CD4-positive, alpha-beta T cell treated with Interleukin-15 for 1 hour (primary cell): Measurements from ENCODE around the gene ST6GALNAC3.
A peak's percentile ranks its signal among the peaks of the same experiment; 100 is the strongest.
"Not testable (repeated sequence)": the region's sequence is repeated elsewhere in the genome, so short reads cannot be mapped to it uniquely, and the experiment has no call there.

ENCODE experiments used
- DNase-seq: peaks from one replicate; pipeline ENCODE4 v3.0.0-alpha.2; 2020

ST6GALNAC3 gene

DNA sequence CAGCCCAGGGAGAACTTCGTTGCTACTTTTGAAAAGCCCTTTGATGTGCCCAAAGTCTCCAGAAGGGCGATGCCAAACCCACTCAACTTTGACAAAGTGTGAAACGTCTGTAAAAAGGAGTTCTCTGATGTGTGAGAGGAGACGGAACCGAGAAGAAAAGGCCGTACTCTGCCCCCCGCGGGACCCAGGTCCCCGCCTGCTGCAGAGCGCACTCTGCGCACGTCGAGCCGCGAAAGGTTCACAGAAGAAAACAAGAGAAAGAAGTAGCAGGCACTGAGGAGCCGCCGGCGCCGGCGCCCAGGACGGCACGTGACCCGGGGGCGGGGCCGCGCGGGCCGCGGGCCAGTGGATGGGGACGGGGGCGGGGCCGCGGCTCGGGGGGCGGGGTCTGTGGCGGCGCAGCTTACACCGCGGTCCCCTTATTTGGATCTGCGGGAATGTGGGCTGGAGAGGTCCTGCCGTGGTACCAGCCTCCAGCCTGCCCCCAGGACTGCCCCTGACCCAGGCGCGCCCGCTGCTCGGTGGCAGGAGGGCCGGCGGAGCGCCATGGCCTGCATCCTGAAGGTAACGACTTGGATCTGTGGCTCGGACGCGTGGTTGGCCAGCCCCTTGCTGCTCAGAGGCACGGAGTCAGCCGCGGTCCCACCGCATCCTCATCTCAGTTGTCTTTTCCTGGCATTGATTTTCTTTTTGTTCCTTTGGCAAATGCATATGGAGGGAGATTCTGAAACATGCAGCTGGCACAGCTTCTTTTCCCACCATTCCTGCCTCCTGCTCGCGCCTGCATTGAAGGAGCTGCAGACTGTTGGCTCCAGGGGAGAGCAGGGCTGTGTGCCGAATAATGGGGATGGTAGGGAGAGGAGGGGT, at the start of gene ST6GALNAC3:
ST6GALNAC3 (plus strand) TSS at position 426 of the 867 bp plus-strand sequence.
- peak; percentile 83 for DNase-seq

DNA sequence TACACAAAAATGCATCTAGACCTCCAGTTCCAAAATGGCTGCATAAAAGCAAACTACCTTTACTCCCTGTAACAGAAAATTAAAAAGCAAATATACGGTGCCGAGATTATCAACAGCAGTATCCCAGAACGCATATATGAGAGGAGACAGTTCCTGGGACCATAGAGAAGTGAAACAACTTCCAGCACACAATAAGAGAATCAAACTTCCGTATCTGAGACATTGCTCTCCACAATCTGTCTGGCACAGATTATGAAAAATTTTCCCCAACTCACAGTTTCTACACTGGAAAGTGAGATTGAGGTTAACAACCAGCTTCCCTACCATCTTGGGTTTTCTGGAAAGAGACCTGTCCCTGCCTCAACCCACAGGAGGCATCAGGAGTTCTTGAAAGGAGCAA, 47.2 kb upstream of the ST6GALNAC3 start:
- DNase-seq: no peak

DNA sequence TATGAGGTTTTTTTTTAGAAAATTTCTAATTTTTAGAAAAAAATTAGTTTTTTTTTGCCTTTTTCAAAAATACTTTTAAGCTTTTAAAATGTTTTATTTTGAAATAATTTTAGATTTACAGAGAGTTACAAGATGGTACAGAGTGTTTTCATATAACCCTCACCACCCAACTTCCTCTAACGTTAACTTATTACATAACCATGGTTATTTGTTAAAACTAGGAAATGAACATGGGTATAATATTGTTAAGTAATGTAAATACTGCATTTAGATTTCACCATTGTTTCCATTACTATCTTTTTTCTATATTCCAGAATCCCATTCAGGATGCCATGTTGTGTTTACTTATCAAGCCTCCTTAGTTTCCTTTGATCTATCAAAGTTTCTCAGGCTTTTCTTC, 45.2 kb upstream of the ST6GALNAC3 start:
- no peak for DNase-seq

DNA sequence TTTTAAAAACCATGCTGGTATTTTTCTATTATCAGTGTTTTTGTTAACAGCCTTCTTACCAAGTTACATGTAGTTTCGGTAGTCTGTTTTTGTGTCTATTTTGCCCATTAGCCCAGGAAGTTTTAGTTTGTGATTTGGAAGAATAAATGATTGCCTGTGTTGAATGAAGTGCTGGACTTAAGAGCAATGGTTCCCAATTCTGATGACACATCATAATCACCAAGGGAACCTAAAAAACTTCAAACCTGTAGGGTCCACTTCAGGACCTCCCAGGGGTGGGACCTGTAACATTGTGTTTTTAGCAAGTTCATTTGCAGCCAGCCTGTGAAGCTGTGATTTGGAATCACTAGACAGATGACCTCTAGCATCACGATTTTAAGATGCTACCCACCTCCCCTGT, 43.0 kb upstream of the ST6GALNAC3 start:
- DNase-seq: no peak

DNA sequence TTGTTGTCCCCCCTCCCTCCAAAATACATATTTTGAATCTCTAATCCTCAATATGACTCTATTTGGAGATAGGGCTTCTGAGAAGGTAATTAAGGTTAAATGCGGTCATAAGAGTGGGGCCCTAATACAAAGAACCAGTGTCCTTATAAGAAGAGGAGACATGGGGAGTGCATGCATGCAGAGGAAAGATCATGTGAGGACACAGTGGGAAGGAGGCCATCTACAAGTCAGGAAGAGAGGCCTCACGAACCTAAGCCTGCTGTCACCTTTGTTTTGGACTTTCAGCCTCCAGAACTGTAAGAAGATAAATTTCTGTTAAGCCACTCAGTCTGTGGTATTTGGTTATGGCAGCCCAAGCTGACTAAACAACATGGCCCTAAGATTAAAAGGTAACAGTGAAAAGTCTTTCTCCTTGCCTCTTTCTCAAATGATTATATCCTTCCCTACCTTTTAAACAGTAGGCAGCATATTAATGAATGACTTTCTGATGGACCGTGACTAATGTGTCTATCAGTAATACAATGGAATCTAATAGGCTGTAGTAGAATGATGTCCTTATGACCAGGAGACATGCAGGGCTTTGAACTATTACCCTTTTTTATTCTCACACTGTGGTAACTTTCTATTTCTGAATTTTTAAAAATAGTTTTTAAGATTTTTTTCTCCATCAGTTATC, 40.6 kb upstream of the ST6GALNAC3 start:
- no peak for DNase-seq

DNA sequence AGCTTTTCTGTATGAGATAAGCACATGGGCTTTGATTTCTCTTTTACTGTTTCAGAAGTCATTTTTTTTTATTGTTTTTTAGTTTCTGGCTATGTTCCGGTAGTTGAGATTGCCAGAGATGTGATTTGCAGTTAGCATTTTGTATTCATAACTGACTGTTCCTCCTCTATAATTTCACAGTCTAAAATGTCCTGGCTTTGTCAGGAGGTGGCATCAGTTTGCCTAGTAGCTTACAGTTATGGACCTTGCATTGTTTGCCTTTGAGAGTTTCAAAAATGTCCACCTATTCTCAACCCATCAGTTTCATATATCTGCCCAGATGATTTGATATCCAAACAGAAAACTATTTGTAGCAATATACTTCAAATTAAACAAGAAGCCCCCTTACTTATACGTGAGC, 39.5 kb upstream of the ST6GALNAC3 start:
- no peak for DNase-seq

DNA sequence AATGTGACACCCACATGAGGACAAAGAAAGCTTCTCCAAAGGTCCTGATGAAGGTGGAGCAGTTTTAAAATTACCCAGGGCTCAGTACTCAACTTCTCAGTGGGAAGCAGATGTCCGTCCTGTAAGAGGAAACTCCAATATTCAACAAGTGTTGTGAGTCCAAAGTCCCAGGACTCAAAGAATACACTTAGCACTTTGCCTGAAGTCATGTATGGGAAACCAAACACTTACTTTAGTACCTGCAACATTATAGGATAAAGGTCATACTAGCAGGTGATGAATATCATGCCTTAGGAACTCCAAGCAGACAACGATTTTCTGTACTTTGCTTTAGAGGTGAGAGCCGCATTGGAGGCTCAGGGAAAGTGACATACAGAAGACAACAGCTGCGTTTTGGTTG, 37.2 kb upstream of the ST6GALNAC3 start:
- no peak for DNase-seq

DNA sequence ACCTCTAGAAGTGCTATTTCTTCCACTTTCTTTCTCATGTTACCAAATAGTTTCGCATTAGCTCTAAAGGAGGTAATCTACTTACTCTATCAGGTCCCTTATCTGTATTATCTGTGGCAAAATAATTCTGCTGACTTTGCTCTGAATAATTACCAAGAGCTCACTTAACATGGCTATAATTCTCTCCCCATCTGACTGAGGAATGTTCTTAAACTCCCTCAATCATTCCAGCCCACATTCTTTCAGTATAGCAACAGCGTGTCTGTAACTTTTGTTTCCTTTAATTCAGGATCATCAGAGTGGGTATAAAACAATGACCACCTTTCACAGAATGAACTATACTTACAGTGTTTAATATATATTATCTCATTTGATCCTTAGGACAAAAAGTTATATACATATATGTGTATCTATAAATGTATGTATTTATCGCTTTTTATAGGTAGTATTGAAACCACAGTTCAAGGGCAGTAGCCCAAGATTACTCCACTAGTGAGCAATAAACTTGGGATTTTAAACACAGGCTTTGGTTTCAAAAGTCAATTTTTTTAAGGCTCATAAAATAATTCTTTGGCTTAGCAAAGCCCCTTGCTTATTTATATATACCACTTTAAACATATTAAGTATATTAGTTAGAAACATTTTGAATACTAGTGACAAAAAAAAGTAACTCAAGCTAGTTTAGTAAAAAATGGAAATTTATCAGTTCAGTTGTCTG, 36.1 kb upstream of the ST6GALNAC3 start:
- DNase-seq: no peak

DNA sequence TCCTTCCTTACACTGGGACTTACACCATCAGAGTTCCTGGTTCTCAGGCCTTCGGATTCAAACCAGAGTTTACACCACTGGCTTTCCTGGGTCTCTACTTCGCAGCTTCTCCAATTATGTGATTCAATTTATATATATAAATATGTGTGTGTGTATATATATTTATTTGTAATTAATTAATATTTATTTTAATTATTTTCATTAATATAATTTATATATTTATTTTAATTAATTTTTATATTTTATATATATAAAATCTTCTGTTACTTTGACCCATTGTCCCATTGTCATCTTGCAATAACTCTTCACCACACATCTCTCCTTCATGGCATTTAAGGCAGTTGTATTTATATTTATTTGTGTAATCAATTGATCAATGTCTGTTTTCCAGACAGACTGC, 28.4 kb upstream of the ST6GALNAC3 start:
- DNase-seq: no peak

DNA sequence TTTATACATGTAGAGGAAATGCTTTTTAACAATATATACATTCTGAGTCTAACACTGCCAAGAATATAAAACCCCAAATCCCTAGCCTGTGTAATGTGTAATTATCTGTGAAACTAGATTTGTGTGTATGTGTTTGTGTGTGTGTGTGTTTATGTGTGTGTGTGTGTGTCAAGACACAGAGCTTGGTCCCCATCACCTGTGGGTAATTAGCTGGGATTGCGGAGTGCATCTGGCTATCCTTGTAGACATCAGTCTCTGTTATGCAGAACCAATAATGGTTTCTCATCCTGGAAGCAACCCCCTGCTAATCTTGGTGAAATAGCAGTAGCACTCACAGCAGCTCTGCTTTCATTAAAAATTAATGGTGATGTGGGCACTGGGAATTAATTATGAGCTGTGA, 26.3 kb upstream of the ST6GALNAC3 start:
- no peak for DNase-seq

DNA sequence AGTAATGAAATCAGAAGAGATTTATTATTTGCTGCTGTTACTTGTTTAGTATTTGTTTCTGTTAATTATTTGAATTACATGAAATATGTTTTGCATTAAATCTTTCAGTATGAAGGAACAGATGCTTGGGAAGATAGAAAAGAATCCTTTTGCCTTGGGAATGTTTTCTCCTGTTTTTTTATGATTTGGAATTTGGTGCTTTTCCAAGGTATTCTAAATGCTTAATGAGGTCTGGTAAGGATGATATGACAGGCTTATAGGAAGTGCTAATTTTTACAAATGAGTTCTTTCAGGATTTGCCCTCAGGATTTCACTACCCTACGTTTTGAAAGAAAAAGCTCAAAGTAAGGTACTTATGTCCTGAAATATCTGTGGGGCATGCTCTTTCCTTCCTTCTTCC, 25.6 kb upstream of the ST6GALNAC3 start:
- DNase-seq: no peak

DNA sequence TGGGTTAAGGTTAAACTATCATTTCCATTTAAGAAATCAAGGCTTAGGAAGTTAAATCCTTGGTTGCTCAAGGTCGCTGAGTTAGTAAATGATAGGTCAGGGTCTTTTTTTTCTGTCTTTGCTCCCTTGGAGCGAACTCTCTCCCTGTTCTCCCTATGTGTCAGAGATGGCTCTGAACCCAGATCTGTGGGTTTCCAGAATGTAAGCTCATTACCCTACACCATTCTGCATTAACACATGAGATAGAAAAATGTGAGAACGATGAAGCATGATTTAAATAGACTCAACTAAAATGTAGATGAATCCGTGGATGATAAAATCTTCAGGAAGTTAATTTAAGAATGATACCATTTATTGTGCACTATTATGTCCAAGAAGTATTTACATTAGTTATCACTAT, 25.0 kb upstream of the ST6GALNAC3 start:
- no peak for DNase-seq

DNA sequence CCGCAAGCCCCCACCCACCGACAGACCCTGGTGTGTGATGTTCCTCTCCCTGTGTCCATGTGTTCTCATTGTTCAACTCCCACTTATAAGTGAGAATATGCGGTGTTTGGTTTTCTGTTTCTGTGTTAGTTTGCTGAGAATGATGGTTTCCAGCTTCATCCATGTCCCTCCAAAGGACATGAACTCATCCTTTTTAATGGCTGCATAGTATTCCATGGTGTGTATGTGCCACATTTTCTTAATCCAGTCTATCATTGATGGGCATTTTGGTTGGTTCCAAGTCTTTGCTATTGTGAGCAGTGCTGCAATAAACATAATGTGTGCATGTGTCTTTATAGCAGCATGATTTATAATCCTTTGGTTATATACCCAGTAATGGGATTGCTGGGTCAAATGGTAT, 24.5 kb upstream of the ST6GALNAC3 start:
- DNase-seq: not testable (repeated sequence)

DNA sequence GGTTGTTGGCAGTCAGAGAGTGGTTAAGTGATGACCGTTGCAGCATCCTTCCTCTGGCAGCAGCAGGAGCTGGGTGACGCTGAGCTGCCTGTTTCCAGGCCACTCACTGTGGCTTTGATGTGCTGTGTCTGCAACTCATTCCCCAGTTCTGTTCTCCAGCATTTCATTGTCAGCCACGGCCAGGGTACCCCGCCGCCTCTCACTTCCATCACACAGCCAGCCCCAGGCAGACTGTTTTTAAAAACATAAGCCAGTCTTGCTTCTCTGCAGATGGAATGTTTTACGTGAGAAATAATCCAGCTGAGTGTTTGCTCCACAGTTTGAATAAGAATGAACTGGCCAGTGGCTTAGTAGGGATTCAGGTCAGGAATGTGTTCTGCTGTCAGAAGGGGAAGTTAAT, 21.5 kb upstream of the ST6GALNAC3 start:
- no peak for DNase-seq

DNA sequence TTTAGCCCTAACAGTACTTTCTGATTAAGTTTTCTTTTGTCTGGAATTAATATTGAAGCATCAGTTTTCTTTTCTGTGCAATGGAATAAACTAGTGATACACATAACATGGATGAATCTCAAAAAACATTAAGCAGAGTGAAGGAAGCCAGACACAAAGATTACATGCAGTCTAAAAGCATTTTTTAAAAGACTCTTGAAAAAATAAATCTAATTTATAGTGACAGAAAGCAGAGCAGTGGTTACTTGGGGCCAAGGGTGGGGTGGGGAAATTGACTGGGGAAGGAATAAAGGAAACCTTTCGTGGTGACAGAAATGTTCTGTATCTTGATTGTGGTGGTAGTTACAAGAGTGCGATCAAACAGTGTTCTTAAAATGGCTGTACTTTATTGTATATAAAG, 20.2 kb upstream of the ST6GALNAC3 start:
- DNase-seq: no peak

DNA sequence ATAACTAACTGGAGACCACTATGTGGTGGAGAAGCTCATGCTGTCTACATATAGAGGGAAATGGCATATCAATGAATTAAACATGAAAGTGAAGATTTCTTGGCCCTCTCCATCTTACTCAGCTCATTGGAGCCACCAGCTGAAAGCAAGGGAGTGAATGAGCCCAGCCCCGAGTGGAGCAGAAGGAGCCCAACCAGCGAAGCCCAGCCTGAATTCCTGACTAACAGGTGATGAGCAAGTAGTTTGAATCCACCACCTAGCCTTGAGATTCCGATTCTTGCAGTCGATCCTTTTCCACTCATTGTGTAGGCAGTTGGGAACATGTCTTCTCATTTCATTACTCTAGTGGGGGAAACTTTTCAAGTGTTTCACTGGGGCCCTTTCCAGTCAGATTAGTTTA, 18.6 kb upstream of the ST6GALNAC3 start:
- DNase-seq: no peak

DNA sequence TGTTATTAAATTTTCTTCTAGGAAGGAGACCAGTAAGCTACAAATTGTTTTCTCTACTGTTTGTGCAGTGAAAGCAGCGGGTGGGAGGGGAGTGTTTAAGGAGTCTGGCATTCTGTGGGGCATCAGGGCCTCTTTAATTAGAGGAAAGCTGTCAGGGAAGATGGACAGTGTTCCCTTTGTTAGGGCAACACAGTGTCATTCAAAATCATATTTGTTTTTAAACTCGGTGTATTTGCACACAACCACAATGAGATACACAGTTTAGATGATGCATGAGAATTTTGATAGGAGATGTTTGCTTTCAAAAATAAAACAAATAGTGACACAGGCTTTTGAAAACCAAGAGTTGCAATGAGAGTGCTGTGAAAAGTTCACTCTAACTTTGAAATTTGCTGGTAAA, 15.1 kb upstream of the ST6GALNAC3 start:
- DNase-seq: no peak

DNA sequence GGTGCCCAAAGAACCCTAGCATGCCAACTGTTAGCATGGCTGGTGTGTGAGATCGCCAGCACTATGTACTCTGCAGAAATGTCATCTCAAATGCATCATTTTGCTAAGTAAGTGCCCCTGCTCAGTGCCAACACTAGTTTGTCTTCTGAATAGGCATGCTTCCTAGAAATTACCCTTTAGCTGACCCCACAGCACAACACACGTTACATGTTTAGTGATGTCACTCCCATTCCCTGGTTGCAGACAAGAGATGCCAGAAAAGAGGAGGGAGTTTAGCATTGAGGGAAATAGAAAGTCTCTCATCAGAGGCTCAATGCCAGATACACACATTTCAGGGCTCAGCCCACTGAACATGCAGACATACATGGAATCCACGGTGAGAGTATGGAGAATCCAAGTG, 9.3 kb upstream of the ST6GALNAC3 start:
- no peak for DNase-seq

DNA sequence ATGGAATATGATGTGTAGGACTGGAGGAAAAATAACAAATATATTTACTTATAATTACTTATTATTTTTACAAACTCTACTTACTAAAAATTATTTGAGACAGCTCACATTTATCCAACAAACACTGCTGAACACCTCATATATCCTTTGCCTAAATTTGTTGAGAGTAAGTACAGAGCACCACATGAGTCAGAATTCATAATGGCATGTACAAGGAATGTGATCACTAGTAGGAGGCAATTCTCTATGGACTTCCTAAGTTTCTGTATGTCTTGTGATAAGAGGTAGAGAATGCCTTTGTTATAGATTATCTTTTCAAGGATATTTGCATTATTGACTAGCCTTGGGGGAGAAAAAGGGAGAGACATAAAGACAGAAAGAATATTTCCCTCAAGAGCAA, 8.2 kb upstream of the ST6GALNAC3 start:
- no peak for DNase-seq

DNA sequence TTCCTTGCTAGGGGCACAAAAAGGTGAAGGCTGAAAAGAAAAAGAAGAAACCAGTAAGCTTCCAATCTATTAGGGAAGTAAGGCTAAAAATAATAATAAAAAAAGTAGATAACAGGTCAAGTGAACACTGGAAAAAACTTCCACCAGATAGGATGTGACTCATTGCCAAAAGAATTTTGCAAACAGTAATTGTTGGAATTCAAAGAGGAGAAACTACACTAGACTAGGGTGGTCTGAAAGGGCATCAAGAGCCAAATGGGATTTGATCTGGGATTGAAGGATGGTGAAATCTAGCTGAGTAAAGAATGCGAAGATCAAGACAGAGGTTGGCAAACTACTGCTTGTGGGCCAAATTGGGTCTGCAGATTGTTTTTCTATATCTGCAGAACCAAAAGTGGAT, 6.0 kb upstream of the ST6GALNAC3 start:
- no peak for DNase-seq

DNA sequence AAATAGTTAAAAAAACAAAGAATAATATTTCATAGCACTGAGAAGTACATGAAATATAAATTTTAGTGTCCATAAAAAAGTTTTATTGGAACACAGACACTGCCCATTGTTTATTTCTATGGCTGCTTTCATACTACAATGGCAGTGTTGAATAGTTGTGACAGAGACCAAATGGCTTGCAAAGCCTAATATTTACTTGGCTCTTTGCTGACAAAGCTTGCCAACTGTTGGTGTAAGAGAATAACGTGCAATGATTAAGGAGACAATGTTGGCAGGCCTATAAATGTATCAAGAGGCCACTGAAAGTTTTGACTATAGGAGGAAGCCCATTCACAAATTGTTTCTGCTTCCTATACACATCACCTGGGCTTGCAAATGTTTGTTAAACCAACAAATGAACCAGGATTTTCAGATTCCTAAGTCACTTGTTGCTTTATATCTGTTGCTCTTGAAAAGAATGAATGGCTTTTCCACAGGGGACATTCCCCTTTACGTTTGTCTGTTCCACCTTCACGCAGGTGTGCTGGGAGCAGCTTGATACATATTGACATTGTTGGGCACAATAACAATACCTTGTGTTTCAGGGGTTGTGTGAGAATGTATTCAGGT, 5.5 kb upstream of the ST6GALNAC3 start:
- DNase-seq: no peak

DNA sequence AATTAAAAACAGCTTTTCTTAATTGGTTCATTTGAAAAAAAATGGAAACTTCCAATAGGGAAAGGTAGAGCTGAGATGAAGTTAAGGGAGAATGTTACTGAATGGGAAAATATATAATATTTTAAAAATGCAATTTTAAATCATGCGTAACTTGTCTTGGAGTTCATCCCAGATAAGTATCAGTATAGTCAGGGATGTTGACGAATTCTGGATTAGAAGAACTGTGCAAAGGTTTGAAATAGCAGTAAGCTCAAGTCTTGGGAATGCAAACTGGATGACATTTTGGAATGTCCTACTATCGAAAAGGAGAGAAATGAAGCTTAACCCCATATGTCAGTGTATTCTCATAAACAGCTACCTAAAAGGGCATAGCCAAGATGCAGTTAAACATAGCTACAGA, 4.0 kb upstream of the ST6GALNAC3 start:
- no peak for DNase-seq

DNA sequence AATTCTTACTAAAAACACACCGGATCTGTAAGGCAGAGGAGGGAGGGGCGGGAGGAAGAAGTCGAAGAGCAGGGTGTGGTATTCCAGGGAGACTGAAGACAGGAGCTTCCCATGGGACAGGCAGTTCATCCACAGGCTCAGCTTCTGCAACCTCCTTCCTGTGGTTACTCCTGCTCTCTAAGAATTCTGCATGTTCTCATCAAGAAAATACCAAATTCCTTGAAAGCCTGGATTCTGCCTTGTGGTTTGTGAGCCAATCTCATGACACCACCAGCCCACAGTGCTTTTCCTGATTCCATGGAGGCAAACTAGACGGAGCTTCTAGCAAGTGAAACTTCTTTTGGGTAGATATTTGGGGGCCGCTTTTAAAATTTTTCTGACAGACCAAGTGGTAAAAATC, 1.1 kb upstream of the ST6GALNAC3 start:
- no peak for DNase-seq

DNA sequence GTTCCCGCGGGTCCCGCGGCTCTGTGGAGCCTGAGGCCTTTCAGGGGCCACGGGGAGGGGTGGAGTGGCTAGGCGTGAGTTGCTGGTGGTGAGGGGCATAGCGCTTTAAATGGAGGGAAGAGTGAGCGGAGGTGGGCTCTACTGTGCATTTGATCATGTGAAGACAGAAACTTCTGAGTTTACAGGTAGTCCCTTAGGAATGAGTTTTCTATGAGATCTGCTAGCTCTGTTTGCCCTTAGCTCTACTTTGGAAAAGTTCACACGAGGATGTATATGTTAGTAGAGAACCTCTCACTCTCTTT, 593 bp downstream of the ST6GALNAC3 start:
- no peak for DNase-seq
